HepG2 (cell line): Measurements from ENCODE around the gene XPR1. TPM values are rescaled to one million over a fixed set of nuclear protein-coding genes. Genes with fewer than 3 reads are reported as not detected.

Experiments
- ATAC-seq: fragments of 200-7000 bp; cut with Tn5 transposase; 3 replicates; pipeline ENCODE4 v1.9.1; 2020; ENCODE audit warnings: mild to moderate bottlenecking, moderate library complexity
- BruUV-seq: library from RNA; stranded (reverse); fragments of 400-500 nt; replicated peaks from 2 replicates; lab custom pipeline; 2021; lab: Mats Ljungman, UMichigan
- CTCF ChIA-PET: fragments of 300-600 bp; formaldehyde crosslinking; extraction: SDS; loops from one replicate; lab custom pipeline; 2021; ENCODE audit warnings: low total read pairs, inconsistent platforms, low intra/inter-chr PET ratio; lab: Yijun Ruan, JAX
- POLR2A ChIA-PET: fragments of 350-600 bp; sonication (Branson Sonifier 250); formaldehyde crosslinking; loops from one replicate; lab custom pipeline; 2020; ENCODE audit warnings: antibody characterized with exemption, inconsistent platforms; lab: Yijun Ruan, JAX
- DNase-seq: peaks from one replicate; pipeline ENCODE4 v3.0.0-alpha.2; 2015; ENCODE audit warnings: low spot score
- FAIRE-seq: peaks from 3 replicates; lab custom pipeline; 2011; peaks lifted over from hg19 to GRCh38; lab: Jason Lieb, UNC
- H2AFZ ChIP-seq: one replicate; pipeline ENCODE4 v1.6.1; 2011; ENCODE audit warnings: low read length, inconsistent platforms
- H3K27ac ChIP-seq: fragments of 300-600 bp; 3 replicates; pipeline ENCODE4 v1.8.0; 2011; ENCODE audit warnings: mixed run types, mild to moderate bottlenecking, mixed read lengths, low read length, inconsistent platforms; ENCODE audit not compliant: insufficient read depth; ENCODE audit errors: extremely low read length
- H3K27me3 ChIP-seq, 2 experiments: fragments of 200-600 bp in 1 of 2; 2 replicates in 1 of 2; 3 replicates in 1 of 2; pipeline versions ENCODE4 v1.6.0 to v1.8.0; 2011; ENCODE audit warnings: low read length in 2 of 2, mild to moderate bottlenecking in 2 of 2, moderate library complexity in 2 of 2, inconsistent platforms in 1 of 2; ENCODE audit not compliant: insufficient read depth in 2 of 2, control insufficient read depth in 1 of 2
- H3K36me3 ChIP-seq, 2 experiments: fragments of 200-600 bp in 1 of 2; replicated peaks in 1 of 2; 2 replicates in 1 of 2; 3 replicates in 1 of 2; pipeline versions ENCODE4 v1.5.1 to v1.8.0; 2011; ENCODE audit warnings: low read length in 2 of 2, inconsistent platforms in 1 of 2; ENCODE audit not compliant: insufficient read depth in 2 of 2, control insufficient read depth in 1 of 2
- H3K4me1 ChIP-seq: 2 replicates; pipeline ENCODE4 v1.5.1; 2012; ENCODE audit warnings: low read length, inconsistent platforms; ENCODE audit not compliant: insufficient read depth
- H3K4me2 ChIP-seq: 2 replicates; pipeline ENCODE4 v1.6.0; 2011; ENCODE audit warnings: low read depth, low read length, inconsistent platforms
- H3K4me3 ChIP-seq, 3 experiments: fragments of 200-600 bp in 1 of 3; sonication (generic), shearing (Covaris generic) in 1 of 3; replicated peaks in 1 of 3; 2 replicates each; pipeline ENCODE4 v1.5.1; 2011 to 2016; ENCODE audit warnings: low read length in 3 of 3, inconsistent platforms in 2 of 3, low read depth in 2 of 3, mild to moderate bottlenecking in 2 of 3, control low read depth in 1 of 3, mixed read lengths in 1 of 3; ENCODE audit not compliant: insufficient read depth in 1 of 3
- H3K79me2 ChIP-seq: one replicate; pipeline ENCODE4 v1.6.1; 2011; ENCODE audit warnings: low read length, inconsistent platforms; ENCODE audit not compliant: insufficient read depth
- H3K9ac ChIP-seq: 2 replicates; pipeline ENCODE4 v1.6.0; 2011; ENCODE audit warnings: mild to moderate bottlenecking, low read depth, low read length, inconsistent platforms; ENCODE audit not compliant: insufficient read depth
- H3K9me3 ChIP-seq: 2 replicates; pipeline ENCODE4 v1.5.1; 2012; ENCODE audit warnings: mild to moderate bottlenecking, low read length
- H4K20me1 ChIP-seq: 2 replicates; pipeline ENCODE4 v1.6.0; 2011; ENCODE audit warnings: inconsistent platforms, mild to moderate bottlenecking, low read length, moderate library complexity; ENCODE audit not compliant: insufficient read depth
- ARNT2 ChIP-seq: sonication (generic); formaldehyde crosslinking; IDR thresholded peaks from 2 replicates; pipeline ENCODE4 v1.8.0; 2022; ENCODE audit warnings: mild to moderate bottlenecking, low read depth, missing genetic modification reagents, moderate library complexity
- WGBS: methylation state at CpG from one replicate; pipeline ENCODE4 v1.1.6; 2017; ENCODE audit warnings: low lambda C conversion rate; 5-methylcytosine and 5-hydroxymethylcytosine counted together
- in situ Hi-C: cut with HindIII; loops from 2 replicates; pipeline ENCODE4 v1.10.0; 2017; ENCODE audit warnings: low pct_unique_long_range_greater_than_20kb; ENCODE audit not compliant: extremely low pct_ligation_motif_present
- intact Hi-C: fragments of 100-400 bp; cut with micrococcal nuclease; formaldehyde crosslinking; loops from one replicate; pipeline ENCODE4 v1.10.0; 2022; ENCODE audit not compliant: unreplicated experiment
- polyA plus RNA-seq, 8 experiments: library from polyadenylated mRNA; depleted of rRNA in 3 of 8; stranded (reverse) in 7 of 8; unstranded in 1 of 8; fragments of >200 nt; fragmentation: Illumina TruSeq in 4 of 8; extraction: Trizol in 4 of 8; gene quantifications; 2 replicates each; pipeline versions ENCODE4 v1.2.1 to v1.2.3, GENCODE V29; 2011 to 2016; ENCODE audit warnings: low read depth in 4 of 8, missing spikeins in 1 of 8, mixed read lengths in 1 of 8; ENCODE audit not compliant: insufficient read depth in 1 of 8
- total RNA-seq, 5 experiments: library from RNA; depleted of rRNA; stranded (reverse); fragments of >200 nt; fragmentation: Illumina TruSeq; extraction: Trizol; gene quantifications; 2 replicates each; pipeline ENCODE4 v1.2.3, GENCODE V29; 2016; ENCODE audit warnings: low read depth in 1 of 5
- TF ChIP-seq, protein P1 (sequence below): sonication (generic); formaldehyde crosslinking; IDR thresholded peaks from 2 replicates; pipeline ENCODE4 v1.5.0; 2020; ENCODE audit warnings: mild to moderate bottlenecking, missing genetic modification reagents, moderate library complexity
- TF ChIP-seq, protein P2 (sequence below): sonication (generic); formaldehyde crosslinking; conservative IDR thresholded peaks from 2 replicates; pipeline ENCODE4 v1.4.0; 2020; ENCODE audit warnings: missing genetic modification reagents

The XPR1 gene
- total and polyA plus RNA-seq, 2 of the 13 experiments (the other 11 are each of a cell fraction or from before 2014, with no cell fraction given) = 22.3 to 23.6 TPM

DNA sequence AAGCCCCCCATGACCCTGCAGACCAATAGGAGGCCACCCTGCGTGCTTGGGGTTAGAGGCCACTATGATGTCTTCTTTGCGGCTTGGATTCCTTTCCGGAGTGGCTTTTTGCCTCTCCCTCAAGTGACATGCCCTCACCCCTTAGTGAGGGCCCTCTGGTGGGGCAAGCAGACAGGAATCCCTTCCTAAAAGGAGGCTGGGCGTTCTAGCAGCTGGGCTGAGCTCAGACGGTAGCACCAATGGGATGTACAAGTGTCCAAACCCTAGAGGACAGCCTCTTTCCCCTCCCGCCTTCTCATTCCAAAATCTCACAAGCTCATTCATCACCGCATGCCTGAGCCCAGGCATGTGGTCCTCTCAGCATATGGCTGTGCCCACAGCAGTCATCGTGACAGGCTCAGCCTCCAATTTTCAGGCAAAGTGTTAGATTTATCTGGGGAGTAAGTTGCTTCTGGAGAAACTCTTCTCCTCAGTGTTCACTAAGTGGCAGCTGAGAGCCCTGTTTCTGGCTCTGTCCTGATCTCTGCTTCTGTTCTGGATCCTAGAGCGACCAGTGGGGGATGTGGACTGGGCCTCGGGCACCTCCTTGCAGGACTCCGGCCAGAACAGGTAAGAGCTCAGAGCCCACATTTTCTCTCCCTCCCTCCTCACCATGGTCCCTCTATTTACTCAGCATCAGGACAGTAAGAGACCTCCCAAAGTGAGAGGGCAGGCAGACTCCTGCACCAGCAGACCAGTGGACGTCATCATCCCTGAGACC is 285.7 kb downstream of the XPR1 start:
- no peak for FAIRE-seq
- in situ Hi-C loops = no loop called here
- DNase-seq = no peak
- no peak overlapping the region for H3K4me3 ChIP-seq
- BruUV-seq = no TSS peak
- TF ChIP-seq, protein P1, sequence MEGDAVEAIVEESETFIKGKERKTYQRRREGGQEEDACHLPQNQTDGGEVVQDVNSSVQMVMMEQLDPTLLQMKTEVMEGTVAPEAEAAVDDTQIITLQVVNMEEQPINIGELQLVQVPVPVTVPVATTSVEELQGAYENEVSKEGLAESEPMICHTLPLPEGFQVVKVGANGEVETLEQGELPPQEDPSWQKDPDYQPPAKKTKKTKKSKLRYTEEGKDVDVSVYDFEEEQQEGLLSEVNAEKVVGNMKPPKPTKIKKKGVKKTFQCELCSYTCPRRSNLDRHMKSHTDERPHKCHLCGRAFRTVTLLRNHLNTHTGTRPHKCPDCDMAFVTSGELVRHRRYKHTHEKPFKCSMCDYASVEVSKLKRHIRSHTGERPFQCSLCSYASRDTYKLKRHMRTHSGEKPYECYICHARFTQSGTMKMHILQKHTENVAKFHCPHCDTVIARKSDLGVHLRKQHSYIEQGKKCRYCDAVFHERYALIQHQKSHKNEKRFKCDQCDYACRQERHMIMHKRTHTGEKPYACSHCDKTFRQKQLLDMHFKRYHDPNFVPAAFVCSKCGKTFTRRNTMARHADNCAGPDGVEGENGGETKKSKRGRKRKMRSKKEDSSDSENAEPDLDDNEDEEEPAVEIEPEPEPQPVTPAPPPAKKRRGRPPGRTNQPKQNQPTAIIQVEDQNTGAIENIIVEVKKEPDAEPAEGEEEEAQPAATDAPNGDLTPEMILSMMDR (CRISPR knock-in tag) = peak; percentile 33
- TF ChIP-seq, protein P2, sequence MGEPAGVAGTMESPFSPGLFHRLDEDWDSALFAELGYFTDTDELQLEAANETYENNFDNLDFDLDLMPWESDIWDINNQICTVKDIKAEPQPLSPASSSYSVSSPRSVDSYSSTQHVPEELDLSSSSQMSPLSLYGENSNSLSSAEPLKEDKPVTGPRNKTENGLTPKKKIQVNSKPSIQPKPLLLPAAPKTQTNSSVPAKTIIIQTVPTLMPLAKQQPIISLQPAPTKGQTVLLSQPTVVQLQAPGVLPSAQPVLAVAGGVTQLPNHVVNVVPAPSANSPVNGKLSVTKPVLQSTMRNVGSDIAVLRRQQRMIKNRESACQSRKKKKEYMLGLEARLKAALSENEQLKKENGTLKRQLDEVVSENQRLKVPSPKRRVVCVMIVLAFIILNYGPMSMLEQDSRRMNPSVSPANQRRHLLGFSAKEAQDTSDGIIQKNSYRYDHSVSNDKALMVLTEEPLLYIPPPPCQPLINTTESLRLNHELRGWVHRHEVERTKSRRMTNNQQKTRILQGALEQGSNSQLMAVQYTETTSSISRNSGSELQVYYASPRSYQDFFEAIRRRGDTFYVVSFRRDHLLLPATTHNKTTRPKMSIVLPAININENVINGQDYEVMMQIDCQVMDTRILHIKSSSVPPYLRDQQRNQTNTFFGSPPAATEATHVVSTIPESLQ (CRISPR knock-in tag) = no peak
- no peak for TF ChIP-seq ARNT2 (CRISPR knock-in tag)
- ChIA-PET POLR2A (no interaction called here), CTCF (interaction anchor here (1.4 kb wide), 1 partner anchor 36 kb away, joined by 4 read pairs; no protein-coding TSS in a partner anchor)
- ATAC-seq = peak; percentile 52
- no peaks in the 10 kb centered on the region for H3K79me2 ChIP-seq
- 43% methylated on average over 11 of the region's 12 CpGs for WGBS
- peaks cover 5 to 28% of the 10 kb centered on the region in 2 experiments for H3K27me3 ChIP-seq
- H3K4me1 ChIP-seq = peaks cover 21% of the 10 kb centered on the region
- no peak overlapping the region for H3K27ac ChIP-seq
- no peak overlapping the region for H3K9ac ChIP-seq
- no peaks in the 10 kb centered on the region for H3K36me3 ChIP-seq
- H2AFZ ChIP-seq = no peak overlapping the region
- H3K4me2 ChIP-seq = no peak overlapping the region
- H3K9me3 ChIP-seq = no peaks in the 10 kb centered on the region
- intact Hi-C loops = loop anchor here (1.0 kb wide), 1 partner anchor 8 kb away; no protein-coding TSS in a partner anchor
- H4K20me1 ChIP-seq = no peaks in the 10 kb centered on the region
